HG02840 (cell line): ENCODE measurements around the gene UQCRC2.
A peak's percentile ranks its signal among the peaks of the same experiment; 100 is the strongest.
"Not testable (repeated sequence)": the region's sequence is repeated elsewhere in the genome, so short reads cannot be mapped to it uniquely, and the experiment has no call there.

Source experiments
- ATAC-seq: cut with Tn5 transposase; IDR thresholded peaks from one replicate; pipeline ENCODE4 v1.9.1; 2021; ENCODE audit warnings: mild to moderate bottlenecking, moderate library complexity, moderate number of reproducible peaks; ENCODE audit not compliant: unreplicated experiment, low FRiP score

UQCRC2 gene

DNA sequence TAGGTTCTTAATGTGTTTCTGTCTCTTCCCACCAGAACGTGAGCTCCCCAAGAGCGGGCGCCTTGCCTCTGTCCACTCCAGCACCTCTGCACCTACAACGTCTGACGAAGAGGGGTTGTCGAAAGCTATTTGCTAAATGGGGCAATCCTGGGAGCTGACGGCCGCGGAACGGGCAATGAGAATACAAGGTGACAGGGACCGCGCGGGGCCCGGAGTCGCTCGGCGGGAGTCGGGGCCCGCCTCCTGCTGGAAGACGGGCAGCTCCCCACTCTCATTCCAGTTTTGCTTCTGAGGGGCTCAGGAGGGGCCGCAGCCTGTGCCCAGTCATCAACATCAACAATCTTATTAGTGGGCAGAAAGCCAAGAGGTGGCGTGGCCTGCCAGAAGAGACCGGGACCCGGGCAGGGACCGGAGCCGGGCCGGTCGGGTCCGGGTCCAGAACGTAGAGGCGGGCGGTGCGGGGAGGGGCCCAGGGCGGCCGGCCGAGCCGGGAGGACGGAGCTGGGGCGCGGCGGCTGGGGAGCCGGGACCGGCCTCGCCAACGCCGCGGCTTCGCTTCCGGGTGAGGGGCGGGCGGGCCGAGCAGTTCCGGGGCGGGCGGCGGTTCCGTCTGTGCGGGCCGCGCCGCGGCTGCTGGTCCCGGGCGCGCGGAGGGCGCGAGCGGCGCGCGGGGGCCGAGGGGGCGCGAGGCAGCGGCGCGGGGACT lies 54.5 kb downstream of the UQCRC2 start, which contains the start of gene MOSMO:
Gene MOSMO, plus strand, starts transcription at position 603 of the 706 bp plus-strand sequence. CDS start 191 bp downstream, outside the sequence.
- ATAC-seq, result peak; percentile 54

DNA sequence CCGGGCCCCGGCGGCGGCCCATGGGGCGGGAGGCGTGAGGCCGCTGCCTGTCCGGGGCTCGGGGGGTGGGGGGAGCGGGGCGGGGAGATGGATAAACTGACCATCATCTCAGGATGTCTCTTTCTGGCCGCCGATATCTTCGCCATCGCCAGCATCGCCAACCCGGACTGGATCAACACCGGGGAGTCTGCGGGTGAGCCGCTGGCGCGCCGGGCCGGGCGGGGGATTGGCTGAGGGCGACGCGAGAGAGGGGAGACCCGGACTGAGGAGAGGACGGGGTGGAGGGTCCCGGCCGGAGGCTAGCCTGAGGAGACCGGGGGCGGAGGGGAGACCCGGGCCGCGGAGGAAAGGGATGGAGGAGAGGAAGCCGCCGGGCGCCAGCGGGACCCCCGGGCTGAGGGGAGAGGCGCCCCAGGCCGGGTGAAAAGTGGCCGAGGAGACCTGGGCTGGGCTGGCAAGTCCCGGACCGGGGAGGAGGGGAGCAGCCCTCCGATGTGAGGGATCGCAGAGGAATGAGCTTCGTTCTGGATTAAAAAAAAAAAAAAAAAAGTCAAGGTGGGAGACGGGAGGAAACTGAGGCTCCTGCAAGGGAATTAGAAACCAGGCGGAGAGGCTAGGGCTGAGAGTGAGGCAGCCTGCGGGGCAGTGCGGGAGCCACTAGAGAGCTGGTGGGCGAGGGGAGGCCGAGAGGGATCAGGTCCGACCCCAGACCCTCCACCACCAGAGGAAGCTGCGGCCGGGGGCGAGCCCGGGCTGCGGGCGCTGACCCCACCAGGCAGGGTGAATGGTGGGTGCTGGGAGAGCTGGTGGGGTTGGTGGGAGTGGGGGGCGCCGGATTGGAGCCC lies 55.3 kb downstream of the UQCRC2 start:
- ATAC-seq, result peak; percentile 22

- no peak for ATAC-seq
Measured at GRCh38 chr16:22010902-22011301, 57.7 kb downstream of the UQCRC2 start.

- ATAC-seq, result no peak
Measured at GRCh38 chr16:22012241-22012640, 59.1 kb downstream of the UQCRC2 start.

DNA sequence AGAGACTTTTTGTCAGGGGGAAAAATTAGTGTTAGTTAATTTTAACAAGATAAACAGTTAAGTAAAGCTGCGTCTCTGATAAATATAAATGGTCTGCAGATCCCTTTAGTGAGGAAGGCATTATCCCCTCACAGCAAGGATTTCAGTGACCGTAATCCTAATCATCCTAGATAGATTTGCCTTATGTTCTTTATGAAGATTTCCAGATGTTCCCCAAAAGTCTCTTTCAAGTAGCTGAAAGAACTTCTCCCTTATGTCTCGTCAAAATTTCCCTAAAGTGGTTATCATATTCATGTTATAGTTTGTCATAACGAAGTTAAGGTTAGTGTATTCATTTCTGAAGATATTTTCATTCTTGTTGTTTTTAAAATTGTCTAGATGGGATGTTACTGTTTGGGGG lies 60.3 kb downstream of the UQCRC2 start:
- no peak for ATAC-seq

- no peak for ATAC-seq
Measured at GRCh38 chr16:22014271-22014873, 61.2 kb downstream of the UQCRC2 start.

DNA sequence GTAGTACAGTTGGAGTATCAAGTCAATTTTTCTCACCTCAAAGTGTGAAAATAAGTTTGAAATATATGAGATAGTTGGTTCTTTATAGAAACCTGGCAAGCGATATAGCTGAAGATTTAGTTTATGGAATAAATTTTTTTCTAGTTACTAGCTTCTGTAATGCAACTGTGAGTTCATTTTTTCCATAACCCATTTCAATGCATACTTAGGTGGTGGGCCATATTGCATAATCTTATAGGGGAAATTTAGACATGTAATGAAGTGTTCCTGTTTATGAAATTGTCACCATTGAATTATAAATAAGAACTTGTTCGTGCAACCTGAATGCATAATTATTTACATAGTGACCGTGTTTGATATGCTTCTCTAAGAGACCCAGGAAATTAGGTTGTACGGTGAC lies 63.8 kb downstream of the UQCRC2 start:
- ATAC-seq, result no peak

- no peak for ATAC-seq
Measured at GRCh38 chr16:22018559-22018958, 65.4 kb downstream of the UQCRC2 start.

DNA sequence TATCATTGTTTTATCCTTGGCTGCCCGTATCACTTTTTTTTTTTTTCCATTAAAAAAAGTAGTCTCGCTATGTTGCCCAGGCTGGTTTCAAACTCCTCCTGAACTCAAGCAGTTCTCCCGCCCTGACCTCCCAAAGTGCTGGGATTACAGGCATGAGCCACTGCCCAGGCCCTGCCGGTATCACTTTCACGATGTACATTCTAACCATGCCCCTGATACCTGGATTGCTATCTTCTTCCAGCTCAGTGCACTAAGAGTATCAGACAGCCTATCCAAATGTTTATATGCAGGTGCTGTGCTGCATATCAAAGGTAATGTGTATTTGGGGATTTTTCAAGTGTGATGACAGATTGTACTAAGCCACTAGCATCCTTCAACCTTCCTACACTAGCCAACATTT lies 69.0 kb downstream of the UQCRC2 start:
- ATAC-seq, result no peak

DNA sequence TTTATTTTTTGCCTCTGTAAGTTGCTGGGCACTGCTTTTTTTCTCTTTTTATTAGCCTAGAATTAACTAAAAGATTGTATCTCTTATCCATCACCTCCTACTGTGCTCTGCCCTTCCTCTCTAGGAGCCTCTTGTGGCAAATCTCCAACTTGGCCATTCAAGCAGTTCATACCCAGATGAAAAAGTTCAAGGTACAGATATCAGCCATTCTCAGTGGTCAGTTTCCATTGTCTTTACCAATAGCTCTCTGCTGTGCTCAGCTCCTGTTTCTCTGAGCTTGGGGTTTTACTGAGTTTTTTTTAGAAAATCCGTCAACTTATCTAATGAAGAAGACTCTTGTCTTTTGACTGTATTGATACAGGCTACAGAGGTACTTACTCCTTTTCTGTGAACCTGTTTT lies 70.3 kb downstream of the UQCRC2 start:
- ATAC-seq, result no peak

GRCh38 chr16:22024785-22025184 lies 71.6 kb downstream of the UQCRC2 start:
- ATAC-seq, result not testable (repeated sequence)

GRCh38 chr16:22027633-22028032 lies 74.5 kb downstream of the UQCRC2 start:
- no peak for ATAC-seq

- ATAC-seq, result no peak
Measured at GRCh38 chr16:22029632-22030031, 76.5 kb downstream of the UQCRC2 start.

- ATAC-seq, result no peak
Measured at GRCh38 chr16:22030087-22030812, 77.1 kb downstream of the UQCRC2 start.

- no peak for ATAC-seq
Measured at GRCh38 chr16:22031483-22032083, 78.4 kb downstream of the UQCRC2 start.
